Lower leg skin (tissue), 4 donors: ENCODE data around the gene TMEM184A. TPM values are rescaled to one million over a fixed set of nuclear protein-coding genes. Genes with fewer than 3 reads are reported as not detected.

Source experiments
- DNase-seq, 2 donors: peaks; one replicate each; pipeline ENCODE4 v3.0.0-alpha.2; 2019; ENCODE audit warnings: low spot score in 2 of 2
- H3K4me3 ChIP-seq: fragments of 200-600 bp; sonication (generic); 2 replicates; pipeline ENCODE4 v1.5.1; 2017; ENCODE audit warnings: mild to moderate bottlenecking, low read depth; ENCODE audit not compliant: poor library complexity, severe bottlenecking
- CTCF ChIP-seq, 3 donors: fragments of 450-650 bp; IDR thresholded peaks; one replicate each; pipeline ENCODE4 v1.5.1; 2016; ENCODE audit warnings: antibody characterized with exemption in 3 of 3, mild to moderate bottlenecking in 3 of 3, moderate library complexity in 2 of 3
- POLR2A ChIP-seq, 2 donors: fragments of 450-650 bp; IDR thresholded peaks; one replicate each; pipeline ENCODE4 v1.6.1; 2016 to 2017; ENCODE audit warnings: antibody characterized with exemption in 2 of 2, mild to moderate bottlenecking in 1 of 2, moderate library complexity in 1 of 2
- WGBS, 2 donors: methylation state at CpG; one replicate each; pipeline ENCODE4 v1.1.5; 2018; 5-methylcytosine and 5-hydroxymethylcytosine counted together
- intact Hi-C: fragments of 100-400 bp; cut with DNase I; formaldehyde crosslinking; loops from one replicate; pipeline ENCODE4 v1.15.0; 2023; ENCODE audit warnings: low total_unique reads
- total RNA-seq, 4 donors: library from RNA; depleted of rRNA; stranded (reverse); fragments of >200 nt; gene quantifications; one replicate each; pipeline ENCODE4 v1.1.0, GENCODE V29; 2016

The TMEM184A gene
- total RNA-seq, 4 donors from 2014 or later, result 70.5 to 177 (median 119) TPM

GRCh38 chr7:1546909-1547776, 8.9 kb downstream of the TMEM184A start:
- no peak overlapping the region for H3K4me3 ChIP-seq
- 83 to 86% methylated on average over 25 to 37 of the region's 41 CpGs for WGBS, 2 donors
- no peak for DNase-seq
- intact Hi-C loops, result no loop called here
- TF ChIP-seq POLR2A (IDR thresholded peaks at IDR 0.05), result no peak
- no peak for TF ChIP-seq CTCF (IDR thresholded peaks at IDR 0.05)

- no peak for DNase-seq
- intact Hi-C loops, result no loop called here
- no peak overlapping the region for H3K4me3 ChIP-seq
- TF ChIP-seq POLR2A (IDR thresholded peaks at IDR 0.05) (no peak), CTCF (IDR thresholded peaks at IDR 0.05) (no peak)
- 75 to 77% methylated on average over 11 to 25 of the region's 28 CpGs for WGBS, 2 donors
These were observed 9.6 kb downstream of the TMEM184A start for GRCh38 chr7:1546274-1546908.

- no peak for DNase-seq
- no peak overlapping the region for H3K4me3 ChIP-seq
- WGBS, 2 donors, result 69 to 71% methylated on average over 37 to 38 of the region's 40 CpGs
- no peak for TF ChIP-seq CTCF (IDR thresholded peaks at IDR 0.05)
- no peak for TF ChIP-seq POLR2A (IDR thresholded peaks at IDR 0.05)
- intact Hi-C loops, result no loop called here
These were observed 10.4 kb downstream of the TMEM184A start for GRCh38 chr7:1545417-1546246.

- H3K4me3 ChIP-seq, result no peak overlapping the region
These were observed 11.0 kb downstream of the TMEM184A start for GRCh38 chr7:1544896-1545416.

More at GRCh38 chr7:1544896-1545416, 11.0 kb downstream of the TMEM184A start:
- no peak for DNase-seq
- intact Hi-C loops, result no loop called here
- 81 to 86% methylated on average over 15 of the region's 16 CpGs for WGBS, 2 donors
- no peak for TF ChIP-seq CTCF (IDR thresholded peaks at IDR 0.05)
- no peak for TF ChIP-seq POLR2A (IDR thresholded peaks at IDR 0.05)
